Spleen (tissue), 11 donors: Measurements from ENCODE around the gene IL19. TPM values are rescaled to one million over a fixed set of nuclear protein-coding genes. Genes with fewer than 3 reads are reported as not detected.
A peak's percentile ranks its signal among the peaks of the same experiment; 100 is the strongest.

Experiments
- DNase-seq: peaks from one replicate; pipeline ENCODE4 v3.0.0-alpha.2; 2020
- H3K27ac ChIP-seq, 8 donors: fragments of 200-600 bp; sonication (generic) in 7 of 8; 1 replicate in 4 of 8; 2 replicates in 4 of 8; pipeline versions ENCODE4 v1.5.0 to v1.8.0; 2016 to 2021; ENCODE audit warnings: inconsistent platforms in 4 of 8, mild to moderate bottlenecking in 4 of 8, moderate library complexity in 1 of 8
- H3K27me3 ChIP-seq, 7 donors: fragments of 200-600 bp; sonication (generic) in 6 of 7; replicated peaks in 1 of 7; 1 replicate in 4 of 7; 2 replicates in 3 of 7; pipeline versions ENCODE4 v1.5.0 to v1.8.0; 2016 to 2021; ENCODE audit warnings: inconsistent platforms in 3 of 7, mild to moderate bottlenecking in 1 of 7
- H3K36me3 ChIP-seq, 6 donors: fragments of 200-600 bp; sonication (generic) in 5 of 6; 1 replicate in 4 of 6; 2 replicates in 2 of 6; pipeline versions ENCODE4 v1.5.0 to v1.8.0; 2016 to 2021; ENCODE audit warnings: inconsistent platforms in 2 of 6
- H3K4me1 ChIP-seq, 6 donors: fragments of 200-600 bp; sonication (generic) in 5 of 6; 1 replicate in 3 of 6; 2 replicates in 3 of 6; pipeline versions ENCODE4 v1.5.0 to v1.8.0; 2016 to 2021; ENCODE audit warnings: inconsistent platforms in 3 of 6
- H3K4me3 ChIP-seq, 8 donors: fragments of 200-600 bp; sonication (generic) in 7 of 8; 1 replicate in 4 of 8; 2 replicates in 4 of 8; pipeline versions ENCODE4 v1.5.0 to v1.8.0; 2016 to 2021; ENCODE audit warnings: inconsistent platforms in 4 of 8, mild to moderate bottlenecking in 4 of 8, moderate library complexity in 2 of 8
- H3K9me3 ChIP-seq, 8 donors: fragments of 200-600 bp; sonication (generic) in 7 of 8; 1 replicate in 4 of 8; 2 replicates in 4 of 8; pipeline versions ENCODE4 v1.5.0 to v1.8.0; 2016 to 2021; ENCODE audit warnings: inconsistent platforms in 4 of 8
- CTCF ChIP-seq, 11 experiments: fragments of 200-600 bp in 7 of 11; fragments of 450-650 bp in 4 of 11; sonication (generic) in 4 of 11; IDR thresholded peaks in 8 of 11; conservative IDR thresholded peaks in 3 of 11; 1 replicate in 7 of 11; 2 replicates in 4 of 11; pipeline versions ENCODE4 v1.4.0 to v1.8.0; 2016 to 2021; ENCODE audit warnings: antibody characterized with exemption in 11 of 11, inconsistent platforms in 4 of 11, mild to moderate bottlenecking in 1 of 11
- POLR2A ChIP-seq, 3 donors: fragments of 450-650 bp; IDR thresholded peaks; one replicate each; pipeline ENCODE4 v1.5.1; 2017; ENCODE audit warnings: antibody characterized with exemption in 3 of 3, mild to moderate bottlenecking in 1 of 3
- POLR2AphosphoS5 ChIP-seq, 3 donors: sonication (generic); formaldehyde crosslinking; IDR thresholded peaks; one replicate each; pipeline ENCODE4 v1.5.1; 2017; ENCODE audit warnings: antibody characterized with exemption in 3 of 3
- WGBS, 5 donors: extraction: QIAGEN DNeasy Blood & Tissue Kit in 3 of 5; methylation state at CpG; one replicate each; pipeline versions ENCODE4 v1.1.5 to v1.1.7; 2013 to 2018; 5-methylcytosine and 5-hydroxymethylcytosine counted together
- intact Hi-C: fragments of 100-400 bp; cut with DNase I; formaldehyde crosslinking; loops from one replicate; pipeline ENCODE4 v1.15.0; 2023; ENCODE audit warnings: low total_unique reads
- polyA plus RNA-seq, 3 donors: library from polyadenylated mRNA; stranded (reverse); fragments of 200-250 nt; gene quantifications; one replicate each; pipeline ENCODE4 v1.2.1, GENCODE V29; 2013
- total RNA-seq, 7 donors: library from RNA; depleted of rRNA in 3 of 7; stranded (reverse); fragments of >200 nt in 3 of 7; fragmentation: NEBNext Ultra II Directional in 4 of 7; extraction: Animal tissue kit (Norgen Biotek cat#: 25700) in 4 of 7; gene quantifications; one replicate each; pipeline versions ENCODE4 v1.1.0 to v1.2.1, GENCODE V29; 2016 to 2021
- donor health status: healthy with polysubstance abuse.
- donor health status: DM: no; HTN: no; CAD: no; lungs with moderate emphysema.
- donor health status: DM: no; HTN: no; CAD: no.
- donor health status: Bipolar disorder and iron deficiency.
- donor health status: healthy.
- donor health status: DM: no; HTN: no; CAD: no.
- donor health status: DM: yes; HTN: yes; CAD: no.

Gene IL19
- total and polyA plus RNA-seq, 10 donors, result 0.09 to 2.2 (median 0.12) TPM; not detected in 7

GRCh38 chr1:206854401-206855129 lies 84.0 kb downstream of the IL19 start:
- 85 to 88% (median 87%) methylated on average over 3 of the region's 3 CpGs for WGBS, 5 donors
- peaks cover 0 to 11% (median 3%) of the 10 kb centered on the region in 8 donors for H3K9me3 ChIP-seq
- no peak overlapping the region for H3K4me3 ChIP-seq
- intact Hi-C loops, result no loop called here
- no peaks in the 10 kb centered on the region for H3K27me3 ChIP-seq
- no peak overlapping the region for H3K27ac ChIP-seq
- H3K36me3 ChIP-seq, result no peaks in the 10 kb centered on the region
- peaks cover 0 to 8% (median 6%) of the 10 kb centered on the region in 6 donors for H3K4me1 ChIP-seq
- DNase-seq, result no peak
- TF ChIP-seq CTCF (IDR thresholded peaks at IDR 0.05 in 8 of 11, conservative IDR thresholded peaks at IDR 0.05 in 3 of 11), result no peak
- no peak for TF ChIP-seq POLR2AphosphoS5 (IDR thresholded peaks at IDR 0.05)
- no peak for TF ChIP-seq POLR2A (IDR thresholded peaks at IDR 0.05)

- Histone ChIP-seq H3K4me1 (peaks cover 0 to 8% (median 6%) of the 10 kb centered on the region in 6 donors), H3K27me3 (no peaks in the 10 kb centered on the region), H3K36me3 (no peaks in the 10 kb centered on the region), H3K9me3 (peaks cover 0 to 11% (median 3%) of the 10 kb centered on the region in 8 donors), H3K27ac (no peak overlapping the region), H3K4me3 (no peak overlapping the region)
- 79 to 97% (median 90%) methylated on average over 2 of the region's 2 CpGs for WGBS, 5 donors
- intact Hi-C loops, result no loop called here
- TF ChIP-seq CTCF (IDR thresholded peaks at IDR 0.05 in 8 of 11, conservative IDR thresholded peaks at IDR 0.05 in 3 of 11) (no peak), POLR2A (IDR thresholded peaks at IDR 0.05) (no peak), POLR2AphosphoS5 (IDR thresholded peaks at IDR 0.05) (no peak)
- DNase-seq, result no peak
Observed at GRCh38 chr1:206855859-206856258, 85.3 kb downstream of the IL19 start.

GRCh38 chr1:206856674-206857464 lies 86.3 kb downstream of the IL19 start:
- intact Hi-C loops, result no loop called here
- 81 to 96% (median 90%) methylated on average over 5 of the region's 5 CpGs for WGBS, 5 donors
- peaks cover 0 to 11% (median 3%) of the 10 kb centered on the region in 8 donors for H3K9me3 ChIP-seq
- peaks cover 0 to 8% (median 6%) of the 10 kb centered on the region in 6 donors for H3K4me1 ChIP-seq
- DNase-seq, result no peak
- H3K27ac ChIP-seq, result no peak overlapping the region
- no peak for TF ChIP-seq POLR2AphosphoS5 (IDR thresholded peaks at IDR 0.05)
- peak in 8 of 11 experiments; percentile 32 to 48 (median 40) for TF ChIP-seq CTCF (IDR thresholded peaks at IDR 0.05 in 8 of 11, conservative IDR thresholded peaks at IDR 0.05 in 3 of 11)
- no peak for TF ChIP-seq POLR2A (IDR thresholded peaks at IDR 0.05)
- no peaks in the 10 kb centered on the region for H3K36me3 ChIP-seq
- H3K4me3 ChIP-seq, result no peak overlapping the region
- H3K27me3 ChIP-seq, result no peaks in the 10 kb centered on the region

GRCh38 chr1:206859082-206859521 lies 88.5 kb downstream of the IL19 start:
- TF ChIP-seq CTCF (IDR thresholded peaks at IDR 0.05 in 8 of 11, conservative IDR thresholded peaks at IDR 0.05 in 3 of 11), result no peak
- no peak for TF ChIP-seq POLR2AphosphoS5 (IDR thresholded peaks at IDR 0.05)
- no peak for TF ChIP-seq POLR2A (IDR thresholded peaks at IDR 0.05)
- peak overlapping the region in 1 of 8 donors; percentile 27 for H3K4me3 ChIP-seq
- WGBS, 5 donors, result 44 to 60% (median 50%) methylated on average over 5 of the region's 5 CpGs

More at GRCh38 chr1:206859082-206859521, 88.5 kb downstream of the IL19 start:
- no peak for DNase-seq
- Histone ChIP-seq H3K27ac (peak overlapping the region in 1 of 8 donors; percentile 0), H3K9me3 (no peaks in the 10 kb centered on the region), H3K36me3 (no peaks in the 10 kb centered on the region), H3K27me3 (no peaks in the 10 kb centered on the region), H3K4me1 (peaks cover 0 to 8% (median 6%) of the 10 kb centered on the region in 6 donors)
- intact Hi-C loops, result no loop called here
